SK-MEL-5 (cell line): ENCODE data around the gene ATP7B. TPM values are rescaled to one million over a fixed set of nuclear protein-coding genes. Genes with fewer than 3 reads are reported as not detected.
A peak's percentile ranks its signal among the peaks of the same experiment; 100 is the strongest.
"Not testable (repeated sequence)": the region's sequence is repeated elsewhere in the genome, so short reads cannot be mapped to it uniquely, and the experiment has no call there.

Experiments used
- DNase-seq: peaks from one replicate; pipeline ENCODE4 v3.0.0-alpha.2; 2016; ENCODE audit warnings: low read depth, low spot score
- in situ Hi-C: cut with HindIII; loops from 2 replicates; pipeline ENCODE4 v1.10.0; 2016; ENCODE audit warnings: low sequenced_read_pairs, high pct_unique_total_duplicates, low pct_unique_long_range_greater_than_20kb
- polyA plus RNA-seq, 2 experiments: library from polyadenylated mRNA; depleted of rRNA; stranded (reverse); fragments of >200 nt; gene quantifications; 2 replicates each; pipeline ENCODE4 v1.2.3, GENCODE V29; 2015
- total RNA-seq: library from RNA; depleted of rRNA; stranded (reverse); fragments of >200 nt; shearing (Covaris generic); gene quantifications from 2 replicates; pipeline ENCODE4 v1.2.3, GENCODE V29; 2014; rRNA removed

Gene ATP7B
- total RNA-seq, result 3.6 and 3.8 TPM in 2 replicates
- 6.7 and 10.8 TPM in 2 replicates for polyA plus RNA-seq (2015; cell fraction: cytosol; rRNA removed)
- 13.2 and 14.7 TPM in 2 replicates for polyA plus RNA-seq (2015; cell fraction: nucleus; rRNA removed)

DNA sequence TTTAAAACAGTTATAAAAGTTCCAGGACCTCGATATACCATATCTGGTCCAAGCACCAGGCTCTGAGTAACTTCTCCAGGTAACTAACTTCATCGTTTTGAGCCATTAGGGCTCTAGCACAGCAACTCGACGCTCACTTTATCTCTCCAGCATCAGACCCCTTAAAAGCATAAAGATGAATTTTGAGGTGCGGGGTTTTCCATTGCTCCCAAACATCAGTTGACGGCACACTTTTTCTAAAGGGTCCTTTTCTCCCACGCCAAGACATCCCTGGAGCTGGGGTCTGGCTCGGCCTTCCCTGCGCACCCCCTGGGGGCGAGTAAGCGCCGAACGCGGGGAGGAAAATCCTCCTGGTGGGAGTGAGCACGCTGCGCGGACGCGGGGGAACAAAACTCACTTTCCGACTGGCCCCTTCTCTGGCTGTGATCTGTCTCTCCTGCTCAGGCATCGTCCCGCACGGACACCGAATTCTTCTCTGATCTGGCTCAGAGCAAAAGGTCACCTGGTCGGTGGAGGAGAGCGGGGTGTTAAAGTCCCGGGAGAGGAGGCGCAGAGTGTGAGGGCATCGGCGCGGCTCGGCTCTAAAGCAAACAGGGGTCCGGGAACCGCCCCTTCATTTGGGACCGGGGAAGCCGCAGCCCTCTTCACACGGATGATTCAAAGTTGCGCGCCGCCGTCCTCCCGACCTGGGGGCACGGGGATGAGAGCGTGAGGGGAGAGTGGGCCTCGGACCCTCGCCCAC is at the start of gene ATP7B:
TSS of gene ATP7B (minus strand) at position 561 of the 742 bp plus-strand sequence. CDS start at position 448, 113 bp downstream.
- in situ Hi-C loops, result no loop called here
- peak; percentile 15 for DNase-seq

DNA sequence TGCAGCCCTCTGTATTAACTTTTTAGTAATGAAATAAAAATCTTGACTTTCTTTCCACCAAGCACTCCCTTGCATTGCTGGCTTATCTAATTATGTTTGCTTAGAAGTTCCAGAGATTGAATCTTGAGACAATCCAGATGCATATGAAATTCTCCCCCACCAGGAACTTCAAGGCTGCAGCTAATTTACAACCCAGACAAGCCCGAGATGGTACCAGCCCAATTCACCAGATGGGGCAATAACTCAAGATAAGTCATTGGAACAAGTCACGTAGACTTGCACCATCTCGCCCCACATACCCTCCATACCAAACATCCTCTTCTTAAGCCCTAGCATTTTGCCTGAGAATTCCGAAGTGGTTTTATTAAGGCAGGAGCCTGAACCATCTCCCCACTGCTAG is 42.2 kb upstream of the ATP7B start:
- in situ Hi-C loops, result no loop called here
- DNase-seq, result no peak

DNA sequence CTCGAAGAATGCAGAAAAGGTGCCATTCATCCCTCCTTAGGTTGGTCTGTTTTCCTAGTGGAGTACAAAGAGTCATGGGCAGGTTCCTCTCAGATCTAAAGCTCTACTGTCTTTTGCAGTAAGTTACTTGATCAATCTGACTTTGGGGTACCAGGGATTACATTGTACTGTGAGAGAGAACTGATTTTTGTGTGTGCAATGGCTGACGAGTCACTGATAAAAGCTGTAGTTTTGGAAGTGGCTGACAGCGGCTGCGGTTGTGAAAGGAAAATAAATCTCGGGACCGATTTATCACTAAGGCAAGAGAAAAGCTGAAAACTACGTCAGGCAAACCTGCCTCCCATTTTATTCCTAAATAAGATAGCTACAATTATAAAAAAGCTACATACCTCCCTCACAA is 40.1 kb upstream of the ATP7B start:
- in situ Hi-C loops, result no loop called here
- no peak for DNase-seq

DNA sequence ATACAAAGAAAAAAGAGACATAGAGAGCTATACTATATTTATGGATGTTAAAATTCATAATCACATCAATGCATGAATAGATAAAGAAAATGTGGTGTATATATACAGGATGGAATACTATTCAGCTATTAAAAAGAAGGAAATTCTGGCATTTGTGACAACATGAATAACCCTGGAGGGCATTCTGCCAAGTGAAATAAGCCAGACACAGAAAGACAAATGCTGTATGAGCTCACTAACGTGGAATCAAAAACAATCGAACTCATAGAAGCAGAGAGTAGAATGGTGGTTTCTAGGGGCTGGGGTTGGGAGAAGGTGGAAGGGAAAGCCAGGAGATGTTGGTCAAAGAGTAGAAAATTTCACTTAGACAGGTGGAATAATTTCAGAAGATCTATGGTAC is 37.3 kb upstream of the ATP7B start:
- in situ Hi-C loops, result no loop called here
- DNase-seq, result no peak

DNA sequence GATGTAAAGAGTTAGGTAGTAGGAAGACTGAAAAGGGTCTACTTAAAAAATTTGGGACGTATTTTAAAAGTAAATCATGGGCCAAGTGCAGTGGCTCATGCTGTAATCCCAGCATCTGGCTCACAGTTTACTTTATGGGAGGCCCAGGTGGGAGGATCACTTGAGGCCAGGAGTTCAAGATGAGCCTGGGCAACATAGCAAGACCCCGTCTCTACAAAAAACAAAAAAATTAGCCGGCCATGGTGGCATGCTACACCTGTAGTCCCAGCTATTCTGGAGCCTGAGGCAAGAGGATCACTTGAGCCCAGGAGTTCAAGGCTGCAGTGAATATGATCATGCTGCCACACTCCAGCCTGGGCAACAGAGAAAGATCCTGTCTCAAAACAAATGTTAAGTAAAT is 36.2 kb upstream of the ATP7B start:
- in situ Hi-C loops, result no loop called here

DNA sequence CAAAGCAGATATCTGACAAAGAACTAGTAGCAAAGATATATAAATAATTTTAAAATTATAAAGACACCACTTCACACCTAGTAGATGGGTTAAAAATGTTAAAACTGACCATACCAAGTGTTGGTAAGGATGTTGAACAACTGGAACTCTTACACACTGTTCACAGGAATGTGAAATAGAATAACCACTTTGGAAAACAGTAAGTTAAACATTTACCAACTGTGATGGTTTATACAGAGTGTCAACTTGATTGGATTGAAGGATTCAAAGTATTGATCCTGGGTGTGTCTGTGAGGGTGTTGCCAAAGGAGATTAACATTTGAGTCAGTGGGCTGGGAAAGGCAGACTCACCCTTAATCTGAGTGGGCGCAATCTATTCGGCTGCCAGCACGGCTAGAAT is 32.4 kb upstream of the ATP7B start:
- in situ Hi-C loops, result no loop called here
- DNase-seq, result no peak

More for the DNA sequence above, 36.2 kb upstream of the ATP7B start:
- DNase-seq, result no peak

DNA sequence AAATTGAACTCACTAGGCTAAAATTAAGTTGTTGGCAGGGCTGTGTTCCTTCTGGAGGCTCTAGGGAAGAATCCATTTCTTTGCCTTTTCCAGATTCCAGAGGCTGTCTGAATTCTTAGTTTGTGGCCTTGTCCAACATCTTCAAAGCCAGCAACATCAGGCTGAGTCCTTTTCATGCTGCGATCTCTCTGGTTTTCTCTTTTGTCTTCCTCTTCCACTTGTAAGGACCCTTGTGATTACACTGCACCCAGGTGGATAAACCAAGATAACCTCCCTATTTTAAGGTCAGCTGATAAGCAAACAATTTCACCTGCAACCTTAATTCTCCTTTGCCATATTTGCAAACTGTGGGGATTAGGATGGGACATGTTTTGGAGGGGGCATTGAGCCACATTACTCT is 24.8 kb upstream of the ATP7B start:
- in situ Hi-C loops, result no loop called here
- no peak for DNase-seq

DNA sequence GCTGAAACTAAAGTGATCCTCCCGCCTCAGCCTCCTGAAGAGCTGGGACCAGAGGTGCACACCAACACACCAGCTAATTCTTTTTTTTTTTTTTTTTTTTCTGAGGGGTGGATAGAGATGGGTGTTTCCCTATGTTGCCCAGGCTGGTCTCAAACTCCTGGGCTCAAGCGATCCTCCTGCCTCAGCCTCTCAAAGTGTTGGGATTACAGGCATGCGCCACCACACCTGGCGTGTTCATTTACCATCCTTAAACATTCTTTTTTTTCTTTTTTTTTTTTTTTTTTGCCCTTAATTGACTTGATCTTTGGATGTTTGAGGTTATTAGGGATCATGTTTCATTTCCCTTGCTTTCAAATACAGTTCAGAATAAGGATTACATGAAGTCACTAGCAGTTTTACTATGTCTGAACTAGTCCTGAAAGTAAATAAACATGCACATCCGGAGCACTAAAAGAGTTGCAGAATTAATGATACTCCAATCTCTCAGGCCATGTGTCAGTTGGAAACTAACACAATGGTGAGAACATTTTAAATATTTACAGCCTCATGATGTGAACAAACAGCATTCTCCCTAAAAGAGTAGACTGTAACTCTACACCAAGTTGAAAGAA is 23.5 kb upstream of the ATP7B start:
- in situ Hi-C loops, result no loop called here
- DNase-seq, result no peak

DNA sequence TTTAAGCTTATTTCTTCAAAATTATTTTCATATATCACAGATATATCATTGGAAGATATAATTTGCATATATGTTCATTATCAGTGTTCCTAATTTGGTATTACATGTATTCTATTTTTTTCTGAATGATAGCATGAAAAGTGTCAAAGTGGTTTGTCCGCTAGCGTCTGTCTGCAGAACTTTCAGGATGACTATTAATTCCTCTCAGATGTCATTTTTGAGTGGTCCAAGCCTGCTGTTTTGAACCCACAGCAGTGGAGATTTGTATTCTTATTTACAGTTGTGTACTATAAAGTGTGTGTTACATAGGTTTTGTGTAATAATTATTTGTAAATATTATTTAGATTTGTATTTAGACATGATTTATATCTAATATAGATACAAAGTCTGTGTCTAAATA is 21.8 kb upstream of the ATP7B start:
- in situ Hi-C loops, result no loop called here
- no peak for DNase-seq

DNA sequence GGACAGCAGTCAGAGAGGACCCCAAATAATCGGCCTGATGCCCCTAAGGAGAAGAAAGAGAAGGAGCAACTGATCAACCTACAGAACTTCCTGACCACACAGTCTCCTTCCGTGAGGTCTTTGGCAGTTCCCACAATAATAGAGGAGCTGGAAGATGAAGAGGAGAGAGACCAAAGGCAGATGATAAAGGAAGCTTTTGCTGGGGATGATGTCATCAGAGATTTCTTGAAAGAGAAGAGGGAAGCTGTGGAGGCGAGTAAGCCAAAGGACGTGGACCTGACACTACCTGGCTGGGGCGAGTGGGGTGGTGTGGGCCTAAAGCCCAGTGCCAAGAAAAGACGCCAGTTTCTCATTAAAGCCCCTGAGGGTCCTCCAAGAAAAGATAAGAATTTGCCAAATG is 19.2 kb upstream of the ATP7B start:
- DNase-seq, in situ Hi-C loops: not testable (repeated sequence)

DNA sequence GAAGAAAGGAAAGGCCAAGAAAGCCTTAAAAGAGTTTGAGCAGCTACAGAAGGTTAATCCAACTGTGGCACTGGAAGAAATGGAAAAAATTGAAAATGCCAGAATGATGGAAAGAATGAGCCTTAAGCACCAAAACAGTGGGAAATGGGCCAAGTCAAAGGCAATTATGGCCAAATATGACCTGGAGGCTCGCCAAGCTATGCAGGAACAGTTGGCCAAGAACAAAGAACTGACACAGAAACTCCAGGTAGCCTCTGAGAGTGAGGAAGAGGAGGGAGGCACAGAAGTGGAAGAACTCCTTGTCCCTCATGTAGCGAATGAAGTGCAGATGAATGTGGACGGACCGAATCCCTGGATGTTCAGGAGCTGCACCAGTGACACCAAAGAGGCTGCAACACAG is 18.3 kb upstream of the ATP7B start:
- no peak for DNase-seq
- in situ Hi-C loops, result no loop called here

DNA sequence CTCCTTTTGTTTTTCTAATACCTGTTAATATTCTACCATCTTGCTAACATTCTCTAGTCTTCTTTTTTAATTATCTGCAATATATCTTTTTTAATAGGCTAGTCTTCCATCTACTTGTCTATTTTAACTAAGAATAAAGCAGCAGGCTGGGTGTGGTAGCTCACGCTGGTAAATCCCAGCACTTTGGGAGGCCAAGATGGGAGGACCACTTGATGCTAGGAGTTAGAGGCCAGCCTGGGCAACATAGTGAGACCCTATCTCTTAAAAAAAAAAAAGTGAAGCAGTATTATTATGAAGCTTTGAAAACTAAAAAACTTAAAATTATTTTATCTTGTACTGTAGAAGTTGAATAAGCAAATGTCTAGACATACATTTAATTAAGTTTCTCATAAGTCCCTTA is 16.6 kb upstream of the ATP7B start:
- no peak for DNase-seq
- in situ Hi-C loops, result no loop called here

DNA sequence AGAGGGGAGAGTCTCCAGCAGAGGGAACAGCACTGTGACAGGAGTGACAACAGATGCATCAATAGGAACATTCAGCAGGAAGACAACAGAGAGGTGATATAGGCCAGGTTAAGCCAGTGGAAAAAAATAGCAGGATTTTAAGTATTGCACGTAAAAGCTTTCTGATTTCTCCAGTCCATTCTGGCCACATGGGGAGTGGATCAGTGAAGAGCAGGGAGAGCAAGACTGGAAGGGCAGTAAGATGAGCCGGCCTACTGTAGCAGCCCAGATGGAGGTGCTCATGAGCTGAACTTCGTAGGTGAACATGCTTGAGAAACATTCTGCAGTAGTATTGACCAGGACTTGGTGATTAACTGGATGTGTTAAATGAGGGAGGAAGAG is 15.0 kb upstream of the ATP7B start:
- DNase-seq, result no peak
- in situ Hi-C loops, result no loop called here

DNA sequence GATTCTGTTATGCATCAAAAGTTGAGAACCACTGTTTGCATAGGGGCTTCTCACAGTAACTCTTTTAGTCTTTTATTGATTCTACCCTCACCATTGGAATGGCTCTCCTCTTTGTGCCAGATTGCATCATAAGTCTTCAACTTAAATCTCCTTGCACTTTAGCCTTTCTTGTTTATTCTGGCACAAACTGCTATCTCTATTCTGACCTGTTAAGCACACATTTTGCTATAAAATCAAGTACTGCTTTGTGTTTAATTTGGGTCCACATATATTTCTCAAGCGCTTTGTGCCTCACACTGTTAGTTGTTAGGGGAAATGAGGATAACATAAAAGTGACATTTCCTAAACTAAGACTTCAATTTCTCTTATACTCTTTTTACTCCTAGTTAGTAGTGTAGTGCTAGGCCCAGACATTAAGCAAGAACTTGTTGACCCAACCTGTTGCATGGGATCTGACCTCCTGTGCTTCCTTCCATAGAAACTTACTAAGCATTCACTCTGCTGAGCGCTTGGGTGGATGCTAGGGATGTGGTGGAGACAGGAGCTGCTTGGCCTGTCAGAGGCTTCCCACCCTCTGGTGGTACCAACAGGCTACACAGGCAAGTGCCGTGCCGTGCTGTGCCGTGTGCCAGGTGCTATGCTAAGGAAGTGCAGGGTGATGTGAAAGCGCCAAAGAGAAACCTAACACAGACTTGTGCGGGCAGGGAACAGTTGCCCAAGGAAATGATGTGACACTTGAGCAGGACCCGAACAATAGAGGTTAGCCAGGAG is 14.4 kb upstream of the ATP7B start:
- in situ Hi-C loops, result no loop called here
- no peak for DNase-seq

DNA sequence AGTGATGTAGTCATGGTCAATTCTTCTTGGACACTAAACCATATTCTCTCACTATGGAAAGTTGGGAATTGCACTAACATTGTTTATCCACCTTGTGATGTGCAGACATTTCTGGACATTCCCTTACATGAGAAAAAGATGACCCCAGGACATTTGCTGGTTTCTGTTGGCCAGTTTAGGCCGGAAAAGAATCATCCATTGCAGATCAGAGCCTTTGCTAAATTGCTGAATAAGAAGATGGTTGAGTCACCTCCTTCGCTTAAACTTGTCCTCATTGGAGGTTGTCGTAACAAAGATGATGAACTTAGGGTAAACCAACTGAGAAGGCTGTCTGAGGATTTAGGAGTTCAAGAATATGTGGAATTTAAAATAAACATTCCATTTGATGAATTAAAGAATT is 13.2 kb upstream of the ATP7B start, which contains the start of gene UTP14C:
TSS of gene UTP14C (plus strand) at position 211 of the 400 bp plus-strand sequence. CDS start 4,114 bp downstream, outside the sequence.
- in situ Hi-C loops, result no loop called here
- DNase-seq, result no peak

DNA sequence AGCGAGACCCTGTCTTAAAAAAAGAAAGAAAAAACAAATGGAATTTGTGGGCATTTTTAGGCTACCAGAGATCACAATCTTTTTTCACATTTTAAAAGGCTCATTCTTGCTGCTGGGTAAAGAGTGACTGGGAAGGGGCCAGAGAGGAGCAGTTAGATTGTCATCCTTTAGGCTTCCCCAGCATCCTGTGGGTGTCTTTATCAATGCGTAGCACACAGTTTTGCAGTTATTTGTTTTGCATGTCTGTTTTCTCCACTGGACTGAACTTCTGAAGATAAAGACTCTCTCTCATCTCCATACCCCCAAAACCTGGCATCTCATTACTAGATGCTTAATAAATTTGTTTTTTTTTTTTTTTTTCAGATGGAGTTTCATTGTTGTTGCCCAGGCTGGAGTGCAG is 11.1 kb upstream of the ATP7B start:
- in situ Hi-C loops, result no loop called here
- DNase-seq, result no peak

DNA sequence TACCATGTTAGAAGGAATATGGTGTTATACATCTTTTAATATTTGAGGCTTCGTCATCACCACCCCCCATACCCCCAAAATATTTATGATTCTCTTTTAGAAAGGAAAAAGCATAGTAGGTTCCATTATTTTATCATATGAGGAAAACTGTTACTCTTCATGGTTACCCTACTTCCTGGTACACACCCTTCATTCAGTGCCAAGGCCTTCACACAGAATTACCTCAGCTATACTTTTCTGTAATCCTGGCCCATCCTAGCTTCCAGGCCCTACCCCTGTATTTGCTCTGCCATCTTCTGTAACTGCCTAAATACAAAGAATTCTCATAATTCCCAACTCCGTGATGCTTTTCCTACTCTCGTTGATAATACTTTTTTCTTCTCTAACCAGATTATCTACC is 8.9 kb upstream of the ATP7B start:
- no peak for DNase-seq

DNA sequence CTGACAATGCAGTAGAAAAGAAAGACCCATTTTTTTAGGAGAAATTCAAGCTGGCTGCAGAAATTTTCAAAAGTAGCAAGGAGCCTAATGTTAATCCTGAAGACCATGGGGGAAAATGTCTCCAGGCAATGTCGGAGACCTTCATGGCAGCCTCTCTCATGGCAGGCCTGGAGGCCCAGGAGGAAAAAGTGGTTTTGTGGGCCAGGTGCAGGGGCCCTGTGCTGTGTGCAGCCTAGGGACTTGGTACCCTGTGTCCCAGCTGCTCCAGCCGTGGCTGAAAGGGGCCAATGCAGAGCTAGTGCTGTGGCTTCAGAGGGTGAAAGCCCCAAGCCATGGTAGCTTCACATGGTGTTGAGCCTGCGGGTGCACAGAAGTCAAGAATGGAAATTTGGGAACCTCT is 5.0 kb upstream of the ATP7B start:
- no peak for DNase-seq
- in situ Hi-C loops, result no loop called here

More for the DNA sequence above, 8.9 kb upstream of the ATP7B start:
- in situ Hi-C loops, result no loop called here
